LNCaP clone FGC (cell line): Measurements from ENCODE around the gene MTREX.

Experiments
- DNase-seq: peaks from one replicate; pipeline ENCODE4 v3.0.0-alpha.2; 2011; ENCODE audit warnings: low read depth
- H3K4me3 ChIP-seq: 2 replicates; pipeline ENCODE4 v1.5.1; 2011; ENCODE audit warnings: mild to moderate bottlenecking, low read depth, low read length, control low read depth
- TF ChIP-seq, protein P1 (sequence below): IDR thresholded peaks from 2 replicates; pipeline ENCODE4 v1.5.1; 2012; ENCODE audit warnings: mild to moderate bottlenecking; ENCODE audit not compliant: control insufficient read depth, insufficient read depth; ENCODE audit errors: extremely low read depth

Gene MTREX

DNA sequence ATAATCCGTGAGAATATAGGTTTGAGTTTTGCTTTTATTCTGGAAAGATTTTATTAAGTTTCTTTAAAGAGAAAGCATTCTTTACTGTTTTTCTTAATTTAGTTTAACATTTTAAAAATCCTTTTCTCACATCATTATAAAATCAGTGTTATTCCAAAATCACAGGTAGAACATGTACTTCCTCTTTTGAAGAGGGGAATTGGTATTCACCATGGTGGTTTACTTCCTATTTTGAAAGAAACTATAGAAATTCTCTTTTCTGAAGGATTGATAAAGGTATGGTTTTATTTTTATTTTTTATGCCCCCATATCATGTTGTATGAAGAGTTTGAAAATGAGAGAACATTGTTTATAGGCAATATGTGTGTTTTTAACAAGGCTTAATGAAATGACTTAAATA lies 43.0 kb downstream of the MTREX start:
- no peak for DNase-seq
- TF ChIP-seq, protein P1, sequence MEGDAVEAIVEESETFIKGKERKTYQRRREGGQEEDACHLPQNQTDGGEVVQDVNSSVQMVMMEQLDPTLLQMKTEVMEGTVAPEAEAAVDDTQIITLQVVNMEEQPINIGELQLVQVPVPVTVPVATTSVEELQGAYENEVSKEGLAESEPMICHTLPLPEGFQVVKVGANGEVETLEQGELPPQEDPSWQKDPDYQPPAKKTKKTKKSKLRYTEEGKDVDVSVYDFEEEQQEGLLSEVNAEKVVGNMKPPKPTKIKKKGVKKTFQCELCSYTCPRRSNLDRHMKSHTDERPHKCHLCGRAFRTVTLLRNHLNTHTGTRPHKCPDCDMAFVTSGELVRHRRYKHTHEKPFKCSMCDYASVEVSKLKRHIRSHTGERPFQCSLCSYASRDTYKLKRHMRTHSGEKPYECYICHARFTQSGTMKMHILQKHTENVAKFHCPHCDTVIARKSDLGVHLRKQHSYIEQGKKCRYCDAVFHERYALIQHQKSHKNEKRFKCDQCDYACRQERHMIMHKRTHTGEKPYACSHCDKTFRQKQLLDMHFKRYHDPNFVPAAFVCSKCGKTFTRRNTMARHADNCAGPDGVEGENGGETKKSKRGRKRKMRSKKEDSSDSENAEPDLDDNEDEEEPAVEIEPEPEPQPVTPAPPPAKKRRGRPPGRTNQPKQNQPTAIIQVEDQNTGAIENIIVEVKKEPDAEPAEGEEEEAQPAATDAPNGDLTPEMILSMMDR, result no peak
- no peak overlapping the region for H3K4me3 ChIP-seq

GRCh38 chr5:55356896-55357295 lies 49.1 kb downstream of the MTREX start:
- TF ChIP-seq, protein P1, result no peak
- DNase-seq, result no peak
- no peak overlapping the region for H3K4me3 ChIP-seq

DNA sequence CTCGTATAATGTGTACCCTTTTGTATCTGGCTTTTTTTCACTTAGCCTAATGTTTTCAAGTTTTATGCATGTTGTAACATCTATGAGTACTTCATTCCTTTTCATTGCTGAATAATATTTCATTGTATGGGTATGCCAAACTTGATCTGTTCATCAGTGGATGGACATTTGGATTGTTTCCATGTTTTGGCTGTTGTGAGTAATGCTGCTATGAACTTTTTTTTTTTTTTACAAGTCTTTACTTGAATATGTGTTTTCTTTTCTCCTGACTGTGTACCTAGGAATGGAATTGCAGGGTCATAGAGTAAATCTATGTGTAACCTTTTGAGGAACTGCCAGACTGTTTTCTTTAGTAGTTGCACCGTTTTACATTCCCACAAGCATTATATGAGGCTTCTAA lies 52.4 kb downstream of the MTREX start:
- DNase-seq, result no peak
- TF ChIP-seq, protein P1, result no peak
- H3K4me3 ChIP-seq, result no peak overlapping the region

GRCh38 chr5:55363856-55364255 lies 56.1 kb downstream of the MTREX start:
- DNase-seq, result no peak
- H3K4me3 ChIP-seq, result no peak overlapping the region
- TF ChIP-seq, protein P1, result no peak

GRCh38 chr5:55364537-55365055 lies 56.8 kb downstream of the MTREX start:
- no peak for DNase-seq
- no peak overlapping the region for H3K4me3 ChIP-seq
- TF ChIP-seq, protein P1, result no peak

GRCh38 chr5:55370291-55370925 lies 62.6 kb downstream of the MTREX start:
- no peak for DNase-seq
- no peak overlapping the region for H3K4me3 ChIP-seq
- TF ChIP-seq, protein P1, result no peak

- TF ChIP-seq, protein P1, result no peak
- DNase-seq, result no peak
- H3K4me3 ChIP-seq, result no peak overlapping the region
These were observed 63.4 kb downstream of the MTREX start for GRCh38 chr5:55371145-55371544.
